ENCODE data around the gene TRMT112.

DNA sequence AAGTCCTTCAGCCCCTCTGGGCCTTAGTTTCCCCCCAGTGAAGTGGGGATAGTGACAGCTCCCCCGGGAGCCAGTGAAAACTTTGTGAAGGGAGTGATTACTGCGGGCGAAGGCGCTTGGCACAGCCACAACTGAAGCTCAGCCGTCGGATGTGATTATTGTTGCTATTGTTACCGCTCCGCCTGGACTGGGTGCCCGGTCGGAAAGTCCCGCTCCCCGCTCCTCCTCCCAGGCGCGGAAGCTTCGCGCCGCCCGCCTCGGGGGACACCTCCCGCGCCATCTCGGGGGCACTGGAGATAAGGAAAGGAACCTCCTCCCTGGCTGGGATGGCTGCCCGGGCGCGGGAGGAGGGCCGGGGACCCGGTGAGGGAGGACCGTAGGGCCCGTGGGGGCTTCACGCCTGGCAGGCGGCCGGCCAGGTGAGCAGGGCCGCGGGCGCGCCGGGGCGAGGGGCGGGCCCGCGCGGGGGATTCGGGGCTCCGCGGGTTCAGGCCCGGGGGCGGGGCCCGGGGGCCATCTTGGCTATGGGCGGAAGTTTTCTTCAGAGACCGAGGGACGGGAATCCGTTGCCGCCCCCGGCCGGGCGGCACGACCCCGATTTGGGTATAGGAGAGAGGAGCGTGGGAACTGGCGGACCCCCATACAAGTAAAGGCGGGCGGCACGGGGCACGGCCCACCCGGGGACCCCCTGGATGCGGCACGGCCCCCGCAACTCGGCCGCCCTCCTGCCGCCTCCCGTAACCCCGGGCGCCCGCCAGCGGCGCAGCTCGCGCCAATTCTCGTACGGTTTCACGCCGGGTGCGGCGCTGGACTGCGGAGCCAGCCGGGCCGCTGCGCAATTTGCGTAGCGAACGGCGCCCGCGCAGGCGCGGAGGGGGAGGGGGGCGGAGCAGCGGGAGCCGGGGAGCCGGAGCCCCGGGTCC lies 32.1 kb downstream of the TRMT112 start, which contains the start of gene GPR137:
- TF ChIP-seq, protein P1, sequence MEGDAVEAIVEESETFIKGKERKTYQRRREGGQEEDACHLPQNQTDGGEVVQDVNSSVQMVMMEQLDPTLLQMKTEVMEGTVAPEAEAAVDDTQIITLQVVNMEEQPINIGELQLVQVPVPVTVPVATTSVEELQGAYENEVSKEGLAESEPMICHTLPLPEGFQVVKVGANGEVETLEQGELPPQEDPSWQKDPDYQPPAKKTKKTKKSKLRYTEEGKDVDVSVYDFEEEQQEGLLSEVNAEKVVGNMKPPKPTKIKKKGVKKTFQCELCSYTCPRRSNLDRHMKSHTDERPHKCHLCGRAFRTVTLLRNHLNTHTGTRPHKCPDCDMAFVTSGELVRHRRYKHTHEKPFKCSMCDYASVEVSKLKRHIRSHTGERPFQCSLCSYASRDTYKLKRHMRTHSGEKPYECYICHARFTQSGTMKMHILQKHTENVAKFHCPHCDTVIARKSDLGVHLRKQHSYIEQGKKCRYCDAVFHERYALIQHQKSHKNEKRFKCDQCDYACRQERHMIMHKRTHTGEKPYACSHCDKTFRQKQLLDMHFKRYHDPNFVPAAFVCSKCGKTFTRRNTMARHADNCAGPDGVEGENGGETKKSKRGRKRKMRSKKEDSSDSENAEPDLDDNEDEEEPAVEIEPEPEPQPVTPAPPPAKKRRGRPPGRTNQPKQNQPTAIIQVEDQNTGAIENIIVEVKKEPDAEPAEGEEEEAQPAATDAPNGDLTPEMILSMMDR (IDR thresholded peaks at IDR 0.05; ENCODE audit: control extremely low read depth in 1 of 3, insufficient read depth in 1 of 3, low read depth in 1 of 3, low read length in 3 of 3), result no peak
- TF ChIP-seq GTF2F1 (IDR thresholded peaks at IDR 0.05; ENCODE audit: borderline replicate concordance, low read depth, low read length) (no peak), EGR1 (IDR thresholded peaks at IDR 0.05; ENCODE audit: borderline replicate concordance, low read depth, low read length) (0 out of 2 replicates have a peak, but pooled peaks have one; percentile 9), CHD1 (IDR thresholded peaks at IDR 0.05; ENCODE audit: low read depth, low read length) (no peak), EP300 (IDR thresholded peaks at IDR 0.05; ENCODE audit: borderline replicate concordance in 1 of 2, low read depth in 2 of 2, low read length in 2 of 2) (no peak), POLR2A (IDR thresholded peaks at IDR 0.05; ENCODE audit: control extremely low read depth in 1 of 2, low read depth in 2 of 2, low read length in 2 of 2) (no peak), EZH2 (IDR thresholded peaks at IDR 0.05; ENCODE audit: low read depth, low read length, severe bottlenecking) (no peak), SUZ12 (IDR thresholded peaks at IDR 0.05; ENCODE audit: low read length) (no peak), TAF1 (IDR thresholded peaks at IDR 0.05; ENCODE audit: low read depth, low read length) (no peak)
